ENCODE measurements around the gene BCL11A.

BCL11A gene

GRCh38 chr2:60558536-60558935 is 5.1 kb upstream of the BCL11A start:
- DNase-seq: no peak

DNA sequence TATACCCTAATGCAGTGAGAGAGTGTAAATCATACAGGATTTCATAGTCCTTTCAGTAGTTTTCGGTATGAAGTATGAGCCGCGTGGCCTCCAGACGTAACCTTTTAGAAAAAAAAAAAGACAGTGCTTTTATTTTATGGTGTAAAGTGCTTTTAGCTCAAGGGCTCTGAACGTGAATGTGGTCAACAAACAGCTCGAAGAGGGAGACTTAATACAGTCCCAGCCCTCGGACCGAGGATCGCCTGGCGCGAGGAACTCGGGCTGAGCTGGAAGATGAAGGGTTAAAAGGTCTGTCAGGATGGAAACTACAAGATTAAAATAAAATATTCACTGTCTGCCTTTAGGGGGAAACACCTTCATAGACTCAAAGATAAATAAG is 4.0 kb upstream of the BCL11A start:
- no peak for DNase-seq

DNA sequence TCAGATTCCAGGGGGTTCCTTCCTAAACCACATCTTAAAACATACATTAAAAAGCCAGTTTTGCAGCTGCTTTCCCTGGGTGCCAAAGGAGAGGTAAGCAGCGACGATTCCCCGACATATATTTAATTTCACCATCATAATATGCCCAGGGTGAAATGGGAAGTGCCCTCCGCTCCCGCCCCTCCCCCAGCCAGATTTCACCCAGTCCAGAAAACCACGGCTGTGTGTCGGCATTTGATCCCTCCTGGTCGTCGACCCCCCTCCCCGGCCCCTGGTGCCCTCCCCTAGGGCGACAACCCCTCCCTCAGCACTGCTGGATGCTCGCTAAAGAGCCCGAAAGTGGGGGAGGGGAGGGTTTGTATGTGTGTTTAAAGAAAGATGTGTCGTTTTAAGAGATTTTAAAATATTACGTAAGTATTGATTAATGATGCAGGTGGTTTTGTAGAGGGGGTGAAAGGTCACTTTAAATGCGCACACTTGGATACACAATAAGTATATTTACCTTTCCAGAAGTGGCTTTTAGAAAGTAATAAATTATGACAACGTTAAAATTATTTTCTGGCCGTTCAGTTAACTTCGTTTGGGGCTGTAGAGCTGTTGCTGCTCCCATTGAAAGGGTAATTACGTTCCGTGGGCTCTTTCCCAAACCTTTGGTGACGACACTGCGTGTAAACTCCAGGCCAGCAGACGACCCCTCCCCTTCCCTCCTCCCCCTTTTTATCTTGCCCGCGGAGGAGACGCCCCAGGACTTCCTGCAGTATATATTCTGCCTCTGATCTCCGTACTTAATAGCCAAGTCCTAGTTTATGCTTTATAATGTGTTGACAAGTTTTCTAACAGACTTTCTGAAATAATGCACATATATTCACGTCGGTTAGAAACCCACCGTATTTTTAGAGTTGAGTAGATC is 3.4 kb upstream of the BCL11A start:
- no peak for DNase-seq

DNA sequence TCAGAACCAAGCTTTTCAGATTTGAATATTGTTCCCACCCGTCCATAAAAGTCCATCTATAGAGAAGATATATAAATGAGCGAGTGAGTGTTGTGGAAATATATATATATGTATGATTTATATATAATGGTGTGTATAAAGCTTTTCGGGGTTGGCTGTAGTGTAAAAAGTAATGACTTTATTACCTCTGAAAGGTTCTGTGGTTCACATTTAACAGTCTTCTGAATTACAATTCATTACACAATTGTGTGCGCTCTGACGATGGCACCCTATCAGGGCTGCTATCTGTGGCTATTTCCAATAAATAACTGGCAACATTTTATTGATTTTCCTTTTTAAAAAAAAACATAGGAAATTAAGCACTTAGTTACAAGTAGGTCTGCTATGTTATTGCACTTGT is 2.7 kb upstream of the BCL11A start:
- no peak for DNase-seq

GRCh38 chr2:60555783-60556139 is 2.3 kb upstream of the BCL11A start:
- no peak for DNase-seq

- no peak for DNase-seq
These were observed 1.8 kb upstream of the BCL11A start for GRCh38 chr2:60555066-60555782.

- DNase-seq: no peak
These were observed 1.2 kb upstream of the BCL11A start for GRCh38 chr2:60554646-60555065.

DNA sequence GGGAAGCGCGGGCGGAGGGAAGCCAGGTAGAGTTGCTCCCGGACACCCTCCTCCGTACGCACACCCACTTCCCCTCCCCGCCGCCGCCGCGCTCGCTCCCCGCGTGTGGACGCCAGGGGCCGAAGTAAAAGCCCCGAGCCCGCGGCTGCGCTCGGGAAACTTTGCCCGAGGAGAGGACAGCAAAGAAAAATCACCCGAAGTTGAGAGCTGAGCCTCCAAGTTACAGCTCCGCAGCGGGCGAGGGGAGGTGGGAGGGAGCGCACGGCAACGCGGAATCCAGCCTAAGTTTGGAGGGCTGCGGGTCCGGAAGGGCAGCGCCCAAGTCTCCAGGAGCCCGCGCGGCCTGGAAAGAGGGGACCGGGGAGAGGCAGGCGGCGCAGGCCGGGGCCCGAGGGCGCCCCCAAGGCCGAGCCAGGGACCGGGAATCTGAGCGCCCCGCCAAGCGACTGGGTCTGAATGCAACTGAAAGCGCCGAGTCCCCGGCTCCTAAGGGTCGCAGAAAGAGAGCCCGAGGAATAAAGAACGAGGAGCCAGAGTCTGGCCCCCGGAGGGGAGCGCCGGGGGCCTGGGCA is 706 bp upstream of the BCL11A start:
- DNase-seq: no peak

DNA sequence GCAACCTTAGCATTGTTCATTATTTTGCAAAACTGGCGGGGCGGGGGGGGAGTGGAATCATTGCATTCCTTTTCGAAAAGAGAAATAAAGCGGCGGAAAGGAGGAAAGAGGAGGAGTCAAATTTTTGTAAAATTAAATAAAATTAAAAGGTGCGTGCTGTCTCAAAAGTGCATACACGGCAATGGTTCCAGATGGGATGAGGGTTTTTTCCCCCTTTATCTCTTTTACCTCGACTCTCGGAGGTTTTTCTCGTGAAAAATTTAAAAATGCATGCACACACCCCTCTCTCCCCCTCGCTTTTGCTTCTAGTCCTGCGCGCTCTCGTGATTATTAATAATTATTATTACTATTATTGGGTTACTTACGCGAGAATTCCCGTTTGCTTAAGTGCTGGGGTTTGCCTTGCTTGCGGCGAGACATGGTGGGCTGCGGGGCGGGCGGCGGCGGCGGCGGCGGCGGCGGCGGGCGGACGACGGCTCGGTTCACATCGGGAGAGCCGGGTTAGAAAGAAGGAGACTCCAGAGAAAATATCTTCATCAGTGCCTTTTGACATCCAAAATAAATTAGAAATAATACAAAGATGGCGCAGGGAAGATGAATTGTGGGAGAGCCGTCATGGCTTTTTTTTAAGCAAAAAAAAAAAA is 481 bp downstream of the BCL11A start:
- DNase-seq: no peak

DNA sequence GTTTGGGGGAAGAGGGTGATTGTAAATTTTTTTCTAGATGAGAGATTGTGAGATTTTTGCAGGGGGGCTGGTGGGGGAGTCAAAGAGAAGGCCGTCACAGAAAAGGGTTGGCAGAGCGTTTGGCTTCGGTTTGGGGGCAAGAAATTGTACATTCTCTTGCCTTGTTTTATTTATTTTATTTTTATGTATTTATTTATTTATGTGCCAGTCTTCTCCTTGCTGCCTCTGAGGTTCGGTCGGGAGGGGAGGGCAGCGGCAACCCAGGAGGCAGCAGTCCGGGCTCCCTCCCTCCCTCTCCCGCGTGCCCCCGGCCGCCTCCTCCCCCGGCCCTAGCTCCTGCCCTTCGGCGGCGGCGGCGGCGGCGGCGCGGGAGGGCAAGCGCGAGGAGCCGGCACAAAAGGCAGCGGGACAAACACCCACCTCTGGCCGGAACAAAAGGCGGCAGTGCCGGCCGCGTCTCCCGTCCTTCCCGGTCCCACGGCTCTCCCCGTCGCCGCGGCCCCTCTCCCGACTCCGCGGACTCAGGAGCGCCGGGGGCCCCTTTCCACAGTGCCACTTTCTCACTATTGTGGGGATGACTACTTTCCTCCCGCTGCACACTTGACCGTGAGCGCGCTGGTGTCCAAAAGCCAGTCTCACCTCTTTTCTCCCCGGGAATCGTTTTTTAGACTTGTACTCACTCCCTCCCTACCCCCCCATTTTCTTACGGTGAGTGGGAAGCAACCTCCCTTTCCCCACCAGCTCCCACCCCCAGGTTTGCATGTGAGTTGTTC is 1.2 kb downstream of the BCL11A start:
- no peak for DNase-seq

DNA sequence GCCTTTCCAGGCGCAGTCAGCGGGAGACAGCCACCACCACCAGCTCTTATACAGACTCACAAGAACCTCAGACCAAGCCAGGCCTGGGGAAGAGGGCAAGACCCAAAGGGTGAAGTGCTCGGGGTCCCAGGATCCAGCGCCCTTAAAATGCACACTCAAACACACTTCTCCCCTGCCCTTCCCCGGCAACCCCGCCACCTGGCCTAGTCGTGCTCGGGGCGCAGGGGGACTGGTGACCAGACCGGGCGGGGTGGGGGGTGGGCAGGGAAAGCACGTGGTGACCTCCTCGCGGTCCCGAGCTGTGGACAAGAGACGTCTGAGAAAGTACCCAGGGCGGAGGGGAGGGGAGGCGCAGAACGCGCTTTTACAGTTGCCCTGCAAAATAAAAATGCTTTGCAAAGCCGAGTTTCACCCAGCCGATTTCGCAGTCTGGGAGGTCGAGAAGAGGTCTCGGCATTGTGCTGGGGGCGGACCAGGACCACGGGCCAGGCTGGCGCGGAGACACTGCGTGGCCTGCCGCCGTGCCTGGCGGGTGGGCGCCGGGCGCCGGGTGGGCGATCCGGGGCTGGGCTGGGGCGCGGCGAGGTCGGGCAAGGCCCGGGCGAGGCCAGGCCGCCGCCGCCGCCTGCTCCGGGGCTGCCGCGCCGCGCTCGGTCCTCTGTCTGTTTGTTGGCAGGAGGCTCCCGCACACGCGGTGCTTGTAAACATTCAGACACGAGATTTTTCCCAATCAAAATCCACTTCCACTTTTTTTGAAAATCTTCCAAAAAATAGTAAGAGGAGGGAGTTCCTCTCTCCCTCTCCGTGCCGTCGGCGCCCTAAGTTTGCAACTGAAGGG is 2.0 kb downstream of the BCL11A start:
- DNase-seq: no peak

GRCh38 chr2:60550984-60551239 is 2.5 kb downstream of the BCL11A start:
- DNase-seq: no peak

- peak; percentile 70 for DNase-seq
These were observed 3.1 kb downstream of the BCL11A start for GRCh38 chr2:60550178-60550983.

- DNase-seq: no peak
These were observed 3.6 kb downstream of the BCL11A start for GRCh38 chr2:60549928-60550177.

GRCh38 chr2:60549238-60549927 is 4.1 kb downstream of the BCL11A start:
- DNase-seq: no peak

GRCh38 chr2:60548845-60549237 is 4.6 kb downstream of the BCL11A start:
- DNase-seq: no peak

- DNase-seq: no peak
These were observed 5.1 kb downstream of the BCL11A start for GRCh38 chr2:60548311-60548710.

DNA sequence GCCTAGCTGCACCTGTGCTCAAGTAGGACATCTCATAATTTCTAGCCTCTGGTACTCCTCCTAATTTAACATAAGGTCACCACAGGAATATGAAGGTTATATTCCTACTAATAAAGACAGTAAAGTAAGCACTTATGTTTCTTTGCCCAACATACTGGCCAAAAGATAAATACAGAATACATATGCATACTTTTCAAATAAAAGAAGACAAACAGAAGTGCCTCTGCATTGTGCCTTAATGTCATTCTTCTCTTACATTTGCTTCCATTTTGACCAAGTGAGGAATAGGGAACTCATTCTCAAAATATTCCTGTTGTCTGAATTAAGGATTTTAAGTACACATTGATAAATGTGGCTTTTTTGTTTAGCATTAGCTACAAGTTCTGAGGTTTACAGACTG is 5.6 kb downstream of the BCL11A start:
- no peak for DNase-seq

DNA sequence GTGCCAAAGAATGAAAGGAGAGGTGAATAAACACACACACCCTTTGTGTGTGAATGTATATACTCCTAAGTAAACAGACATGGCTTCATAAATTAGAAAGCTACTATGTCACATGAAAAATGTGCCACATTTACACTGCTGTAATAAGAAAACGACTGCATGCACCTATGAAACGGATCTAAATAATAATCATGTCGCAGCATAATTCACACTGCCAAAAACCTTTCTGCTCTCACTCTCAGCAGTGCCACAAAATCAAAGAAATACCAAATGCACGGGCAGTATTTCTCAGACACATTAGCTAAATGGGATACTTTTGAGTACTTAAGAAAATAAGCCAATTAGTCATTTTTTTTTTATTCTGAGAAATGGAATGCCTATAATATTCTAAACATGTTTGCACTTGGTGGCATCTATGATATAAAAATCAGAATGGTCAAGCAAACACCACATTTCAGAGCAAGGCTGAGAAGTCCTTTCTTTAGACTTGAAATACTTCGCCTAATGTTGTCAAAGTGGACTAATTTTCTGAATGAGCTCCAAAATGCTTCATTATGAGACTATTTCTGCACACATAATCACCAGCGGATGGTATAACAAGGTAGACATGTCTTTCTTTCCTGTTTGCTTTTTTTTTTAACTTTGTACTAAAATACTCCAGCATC is 6.6 kb downstream of the BCL11A start:
- no peak for DNase-seq

GRCh38 chr2:60544954-60545560 is 8.4 kb downstream of the BCL11A start:
- DNase-seq: no peak
